DMS114 treated with DMSO at 0.1 percent for 48 hours (cell line): ENCODE measurements around the gene EFNB3.

Experiments
- DNase-seq: peaks from one replicate; lab custom pipeline; 2025; ENCODE audit not compliant: unreplicated experiment; lab: John Stamatoyannopoulos, UW

EFNB3 gene

GRCh38 chr17:7716901-7717755, 12.1 kb downstream of the EFNB3 start, which contains the start of gene DNAH2:
TSS of gene DNAH2 (plus strand) at chr17:7717744. CDS start at chr17:7719735, 1,991 bp downstream.
- peak; percentile 61 for DNase-seq

- DNase-seq: no peak
Observed at GRCh38 chr17:7717756-7718350, 12.9 kb downstream of the EFNB3 start.

- no peak for DNase-seq
Observed at GRCh38 chr17:7719661-7720060, 14.7 kb downstream of the EFNB3 start.

GRCh38 chr17:7720125-7720524, 15.1 kb downstream of the EFNB3 start:
- DNase-seq: no peak

GRCh38 chr17:7721612-7722011, 16.6 kb downstream of the EFNB3 start:
- no peak for DNase-seq

GRCh38 chr17:7727886-7728285, 22.9 kb downstream of the EFNB3 start:
- no peak for DNase-seq

GRCh38 chr17:7729816-7730215, 24.8 kb downstream of the EFNB3 start:
- no peak for DNase-seq

- DNase-seq: no peak
Observed at GRCh38 chr17:7732981-7733539, 28.1 kb downstream of the EFNB3 start.

- no peak for DNase-seq
Observed at GRCh38 chr17:7737601-7738000, 32.6 kb downstream of the EFNB3 start.

- DNase-seq: no peak
Observed at GRCh38 chr17:7739746-7740145, 34.7 kb downstream of the EFNB3 start.

- DNase-seq: no peak
Observed at GRCh38 chr17:7740481-7741001, 35.5 kb downstream of the EFNB3 start.

GRCh38 chr17:7742729-7743128, 37.7 kb downstream of the EFNB3 start:
- DNase-seq: no peak

- no peak for DNase-seq
Observed at GRCh38 chr17:7744416-7744815, 39.4 kb downstream of the EFNB3 start.

- no peak for DNase-seq
Observed at GRCh38 chr17:7745748-7746470, 40.9 kb downstream of the EFNB3 start.

GRCh38 chr17:7747635-7748071, 42.7 kb downstream of the EFNB3 start:
- no peak for DNase-seq

GRCh38 chr17:7748076-7748775, 43.2 kb downstream of the EFNB3 start:
- DNase-seq: no peak

GRCh38 chr17:7750321-7750821, 45.4 kb downstream of the EFNB3 start:
- DNase-seq: no peak

GRCh38 chr17:7754656-7755055, 49.7 kb downstream of the EFNB3 start:
- no peak for DNase-seq

- no peak for DNase-seq
Observed at GRCh38 chr17:7755095-7755890, 50.3 kb downstream of the EFNB3 start.

- no peak for DNase-seq
Observed at GRCh38 chr17:7756968-7757367, 52.0 kb downstream of the EFNB3 start.
